ENCODE results near the gene TDRD1.

The TDRD1 gene

GRCh38 chr10:114175667-114176066, 3.5 kb upstream of the TDRD1 start:
- TF ChIP-seq CTCF (conservative IDR thresholded peaks at IDR 0.05), result no peak
- H3K27ac ChIP-seq, result no peak overlapping the region

GRCh38 chr10:114176511-114176910, 2.6 kb upstream of the TDRD1 start:
- H3K27ac ChIP-seq, result no peak overlapping the region
- no peak for TF ChIP-seq CTCF (conservative IDR thresholded peaks at IDR 0.05)

DNA sequence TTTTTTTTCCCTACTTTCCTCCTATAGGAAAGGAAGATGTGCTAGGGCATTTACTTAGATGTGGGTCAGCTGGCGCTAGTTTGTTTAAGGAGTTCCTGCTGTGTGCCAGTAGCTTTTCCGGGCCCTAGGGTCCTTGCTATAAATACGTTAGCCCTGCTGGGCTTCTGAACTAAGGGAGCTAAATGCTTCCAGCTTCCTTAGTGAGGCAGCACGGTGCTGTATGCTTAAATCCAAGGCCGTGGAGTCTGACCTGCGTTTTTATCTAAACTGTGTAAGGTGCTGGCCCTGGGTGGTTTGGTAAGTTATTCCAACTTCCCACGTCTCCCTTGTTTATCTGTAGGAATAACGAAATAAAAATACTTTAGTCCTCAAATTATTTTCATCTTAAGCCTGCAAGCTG, 594 bp downstream of the TDRD1 start:
- H3K27ac ChIP-seq, result peak overlapping the region; percentile 95
- TF ChIP-seq CTCF (conservative IDR thresholded peaks at IDR 0.05), result no peak

DNA sequence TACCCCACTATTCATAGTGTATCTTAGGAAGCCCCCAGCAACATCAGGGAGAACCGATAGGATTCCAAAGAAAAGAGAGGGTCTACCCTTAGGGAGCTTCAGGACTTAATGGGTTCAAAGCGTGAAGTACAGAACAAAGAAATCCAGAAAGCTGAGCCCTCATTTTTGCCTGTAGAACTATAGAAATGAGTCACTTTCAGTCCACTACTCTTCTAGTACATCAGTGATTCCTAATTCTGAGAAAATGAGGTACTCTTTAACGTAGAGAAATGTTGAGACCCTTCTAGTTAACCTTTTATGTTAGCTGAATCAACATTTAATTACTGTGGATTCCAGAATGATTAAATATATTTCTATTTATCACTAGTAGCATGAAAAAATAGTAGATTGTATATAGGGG, 1.8 kb downstream of the TDRD1 start:
- no peak for TF ChIP-seq CTCF (conservative IDR thresholded peaks at IDR 0.05)
- peak overlapping the region; percentile 95 for H3K27ac ChIP-seq

DNA sequence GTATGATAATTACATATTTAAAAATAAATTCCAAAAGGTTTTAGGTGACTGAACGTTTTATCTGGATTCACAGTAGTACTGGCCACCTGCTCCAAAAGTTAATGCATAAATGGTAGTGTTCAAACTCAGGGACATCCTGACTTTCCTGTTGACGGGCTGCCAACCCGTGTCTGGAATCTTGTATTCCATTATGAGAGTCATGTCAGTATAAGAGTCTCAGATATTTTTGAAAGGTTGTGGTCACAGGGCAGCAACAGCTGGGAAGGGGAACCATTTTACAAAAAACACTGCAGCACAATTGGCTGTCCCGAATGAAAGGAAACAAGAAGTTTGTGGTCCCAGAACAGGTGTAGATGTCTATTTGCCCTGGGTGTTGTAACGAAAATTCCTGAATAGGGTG, 2.8 kb downstream of the TDRD1 start:
- TF ChIP-seq CTCF (conservative IDR thresholded peaks at IDR 0.05), result no peak
- H3K27ac ChIP-seq, result peak overlapping the region; percentile 95

- 0 out of 2 replicates have a peak overlapping the region, but pooled peaks have one; percentile 8 for H3K27ac ChIP-seq
- no peak for TF ChIP-seq CTCF (conservative IDR thresholded peaks at IDR 0.05)
Observed at GRCh38 chr10:114183563-114183962, 4.4 kb downstream of the TDRD1 start.

DNA sequence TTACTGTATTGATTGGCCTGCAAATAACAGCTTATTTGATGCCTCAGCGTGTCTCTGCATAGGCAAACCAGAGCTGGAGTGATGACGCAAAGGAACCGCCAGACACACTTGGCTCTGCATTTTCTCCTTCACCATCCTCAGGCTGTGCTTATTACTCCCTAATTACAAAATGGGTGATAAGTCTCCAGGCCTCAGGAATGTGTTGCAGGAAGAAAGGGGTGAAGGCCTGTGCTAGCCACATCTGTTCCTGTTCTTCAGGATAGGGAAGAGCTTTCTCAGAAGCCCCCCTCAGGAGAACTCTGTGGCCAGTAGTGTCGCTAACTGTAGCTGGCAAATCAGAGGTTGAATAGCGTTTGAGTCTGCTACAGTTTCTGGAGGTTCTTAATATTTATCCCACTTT, 5.1 kb downstream of the TDRD1 start:
- 0 out of 2 replicates have a peak overlapping the region, but pooled peaks have one; percentile 8 for H3K27ac ChIP-seq
- TF ChIP-seq CTCF (conservative IDR thresholded peaks at IDR 0.05), result no peak

DNA sequence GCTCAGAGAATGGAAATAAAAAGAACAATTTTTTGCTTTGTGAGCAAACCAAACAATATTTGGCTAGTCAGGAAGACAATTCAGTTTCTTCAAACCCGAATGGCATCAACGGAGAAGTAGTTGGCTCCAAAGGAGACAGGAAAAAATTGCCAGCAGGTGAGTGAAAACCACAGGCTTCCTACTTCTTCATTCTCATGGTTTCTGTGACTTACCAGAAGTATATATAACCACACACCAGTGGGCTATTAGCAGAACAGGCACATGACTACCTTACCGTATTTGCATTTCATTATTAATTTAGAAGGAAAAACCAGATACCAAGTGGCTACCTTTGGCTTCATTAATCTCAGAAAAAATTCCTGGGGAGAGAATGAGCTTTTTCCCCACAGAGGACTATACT, 8.8 kb downstream of the TDRD1 start:
- no peak overlapping the region for H3K27ac ChIP-seq
- TF ChIP-seq CTCF (conservative IDR thresholded peaks at IDR 0.05), result no peak
